ENCODE measurements around the gene SLC9A9.

DNA sequence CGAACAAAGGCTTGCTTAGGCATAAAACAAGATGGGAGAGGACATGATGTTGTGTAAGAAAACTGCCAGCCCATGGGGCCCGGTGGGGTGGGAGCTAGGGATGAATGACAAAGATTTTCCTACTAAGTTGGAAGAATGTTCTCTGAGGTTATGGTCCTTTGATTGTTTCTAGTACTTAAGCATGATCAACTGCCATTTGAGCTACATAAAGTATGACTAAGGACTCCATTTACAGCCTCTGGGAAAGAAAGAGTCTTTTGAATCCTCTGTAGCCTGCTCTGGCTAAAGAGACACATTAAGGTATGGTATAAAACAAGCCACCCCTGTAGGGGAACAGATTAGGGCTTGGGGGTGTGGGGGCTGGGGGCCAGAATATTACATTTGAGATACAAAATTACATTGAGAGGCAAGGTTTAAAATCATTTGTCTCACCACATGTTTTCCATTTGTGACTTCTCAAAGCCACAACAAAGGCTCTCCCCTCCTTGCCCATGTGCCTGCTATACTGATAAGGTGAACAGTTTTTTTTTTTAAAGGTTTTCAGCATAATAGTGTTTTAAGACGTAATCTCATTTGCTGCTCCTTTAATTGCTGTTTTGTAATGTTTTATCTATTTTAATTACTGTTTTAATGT lies 405.3 kb downstream of the SLC9A9 start:
- TF ChIP-seq POLR2AphosphoS5 (IDR thresholded peaks at IDR 0.05) (no peak), POLR2A (IDR thresholded peaks at IDR 0.05) (no peak)
- TF ChIP-seq, protein P1, sequence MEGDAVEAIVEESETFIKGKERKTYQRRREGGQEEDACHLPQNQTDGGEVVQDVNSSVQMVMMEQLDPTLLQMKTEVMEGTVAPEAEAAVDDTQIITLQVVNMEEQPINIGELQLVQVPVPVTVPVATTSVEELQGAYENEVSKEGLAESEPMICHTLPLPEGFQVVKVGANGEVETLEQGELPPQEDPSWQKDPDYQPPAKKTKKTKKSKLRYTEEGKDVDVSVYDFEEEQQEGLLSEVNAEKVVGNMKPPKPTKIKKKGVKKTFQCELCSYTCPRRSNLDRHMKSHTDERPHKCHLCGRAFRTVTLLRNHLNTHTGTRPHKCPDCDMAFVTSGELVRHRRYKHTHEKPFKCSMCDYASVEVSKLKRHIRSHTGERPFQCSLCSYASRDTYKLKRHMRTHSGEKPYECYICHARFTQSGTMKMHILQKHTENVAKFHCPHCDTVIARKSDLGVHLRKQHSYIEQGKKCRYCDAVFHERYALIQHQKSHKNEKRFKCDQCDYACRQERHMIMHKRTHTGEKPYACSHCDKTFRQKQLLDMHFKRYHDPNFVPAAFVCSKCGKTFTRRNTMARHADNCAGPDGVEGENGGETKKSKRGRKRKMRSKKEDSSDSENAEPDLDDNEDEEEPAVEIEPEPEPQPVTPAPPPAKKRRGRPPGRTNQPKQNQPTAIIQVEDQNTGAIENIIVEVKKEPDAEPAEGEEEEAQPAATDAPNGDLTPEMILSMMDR (IDR thresholded peaks at IDR 0.05 in 8 of 11, conservative IDR thresholded peaks at IDR 0.05 in 3 of 11): no peak
